Endothelial cell of umbilical vein (primary cell): ENCODE data around the gene TMTC1. TPM values are rescaled to one million over a fixed set of nuclear protein-coding genes. Genes with fewer than 3 reads are reported as not detected.

Source experiments
- BruUV-seq: library from RNA; stranded (reverse); fragments of 400-500 nt; replicated peaks from 2 replicates; lab custom pipeline; 2021; lab: Mats Ljungman, UMichigan
- CTCF ChIA-PET: fragments of 300-600, 350-600 bp; sonication (Branson Sonifier 250); formaldehyde crosslinking; loops from one replicate; lab custom pipeline; 2021; ENCODE audit warnings: antibody characterized with exemption, inconsistent platforms; lab: Charles Lee
- POLR2A ChIA-PET: fragments of 300-600, 350-600 bp; sonication (Branson Sonifier 250); formaldehyde crosslinking; loops from one replicate; lab custom pipeline; 2021; ENCODE audit warnings: antibody characterized with exemption, inconsistent platforms; lab: Charles Lee
- DNase-seq: peaks from one replicate; pipeline ENCODE4 v3.0.0-alpha.2; 2011; ENCODE audit warnings: low read depth, low spot score
- FAIRE-seq: peaks from 2 replicates; lab custom pipeline; 2011; peaks lifted over from hg19 to GRCh38; lab: Jason Lieb, UNC
- H2AFZ ChIP-seq: 2 replicates; pipeline ENCODE4 v1.6.0; 2012; ENCODE audit warnings: low read depth, low read length, control low read depth, inconsistent platforms
- H3K27ac ChIP-seq: 2 replicates; pipeline ENCODE4 v1.5.1; 2011; ENCODE audit warnings: low read depth, mild to moderate bottlenecking, control low read depth, low read length, moderate library complexity; ENCODE audit not compliant: insufficient read depth
- H3K27me3 ChIP-seq, 2 experiments: 2 replicates each; pipeline versions ENCODE4 v1.6.0 to v1.6.1; 2011; ENCODE audit warnings: low read length in 2 of 2, mixed read lengths in 1 of 2; ENCODE audit not compliant: control insufficient read depth in 2 of 2, insufficient read depth in 2 of 2
- H3K36me3 ChIP-seq, 2 experiments: 2 replicates in 1 of 2; 3 replicates in 1 of 2; pipeline ENCODE4 v1.5.1; 2011; ENCODE audit warnings: low read length in 2 of 2, mild to moderate bottlenecking in 1 of 2, moderate library complexity in 1 of 2; ENCODE audit not compliant: control insufficient read depth in 2 of 2, insufficient read depth in 2 of 2; ENCODE audit errors: extremely low read depth in 1 of 2
- H3K4me1 ChIP-seq: 3 replicates; pipeline ENCODE4 v1.5.1; 2011; ENCODE audit warnings: mild to moderate bottlenecking, low read length; ENCODE audit not compliant: control insufficient read depth, insufficient read depth; ENCODE audit errors: extremely low read depth
- H3K4me2 ChIP-seq: 2 replicates; pipeline ENCODE4 v1.6.1; 2011; ENCODE audit warnings: low read length, control low read depth, mixed read lengths; ENCODE audit not compliant: insufficient read depth
- H3K4me3 ChIP-seq, 3 experiments: fragments of 200-600 bp in 1 of 3; sonication (generic), shearing (Covaris generic) in 1 of 3; replicated peaks in 1 of 3; 2 replicates each; pipeline ENCODE4 v1.5.1; 2011 to 2016; ENCODE audit warnings: control low read depth in 3 of 3, low read length in 3 of 3, mild to moderate bottlenecking in 2 of 3, inconsistent platforms in 1 of 3, low read depth in 1 of 3, moderate library complexity in 1 of 3; ENCODE audit not compliant: insufficient read depth in 1 of 3
- H3K79me2 ChIP-seq: 2 replicates; pipeline ENCODE4 v1.6.0; 2012; ENCODE audit warnings: low read length, inconsistent platforms; ENCODE audit not compliant: control insufficient read depth, insufficient read depth
- H3K9ac ChIP-seq: replicated peaks from 2 replicates; pipeline ENCODE3; 2011; ENCODE audit warnings: low read length, control low read depth; ENCODE audit not compliant: insufficient read depth; ENCODE audit errors: extremely low read depth
- H3K9me1 ChIP-seq: replicated peaks from 3 replicates; pipeline ENCODE4 v1.6.0; 2011; ENCODE audit warnings: mild to moderate bottlenecking, low read length; ENCODE audit not compliant: control insufficient read depth, insufficient read depth; ENCODE audit errors: extremely low read depth
- H3K9me3 ChIP-seq: replicated peaks from 2 replicates; pipeline ENCODE4 v1.5.1; 2012; ENCODE audit warnings: low read length, inconsistent platforms; ENCODE audit not compliant: control insufficient read depth, insufficient read depth
- H4K20me1 ChIP-seq: replicated peaks from 2 replicates; pipeline ENCODE3; 2011; ENCODE audit warnings: mild to moderate bottlenecking, low read length; ENCODE audit not compliant: control insufficient read depth, insufficient read depth; ENCODE audit errors: extremely low read depth
- EZH2 ChIP-seq: IDR thresholded peaks from 2 replicates; pipeline ENCODE4 v1.6.1; 2012; ENCODE audit warnings: borderline replicate concordance, low read depth, mild to moderate bottlenecking, moderate library complexity, low read length, inconsistent platforms; ENCODE audit not compliant: severe bottlenecking
- FOS ChIP-seq: IDR thresholded peaks from 2 replicates; pipeline ENCODE4 v1.6.1; 2011; ENCODE audit warnings: mild to moderate bottlenecking, low read length, moderate library complexity, borderline replicate concordance; ENCODE audit not compliant: insufficient read depth
- GATA2 ChIP-seq: IDR thresholded peaks from 2 replicates; pipeline ENCODE4 v1.7.0; 2011; ENCODE audit warnings: low read depth, mild to moderate bottlenecking, moderate library complexity, mixed read lengths, low read length; ENCODE audit not compliant: insufficient read length, insufficient read depth
- JUN ChIP-seq: IDR thresholded peaks from 2 replicates; pipeline ENCODE4 v1.6.1; 2011; ENCODE audit warnings: borderline replicate concordance, low read depth; ENCODE audit not compliant: insufficient read length, insufficient read depth
- MYC ChIP-seq: IDR thresholded peaks from one replicate; pipeline ENCODE4 v1.6.1; 2011; ENCODE audit warnings: mild to moderate bottlenecking, low read depth, low read length
- POLR2A ChIP-seq: IDR thresholded peaks from 2 replicates; pipeline ENCODE4 v1.6.1; 2012; ENCODE audit warnings: low read depth, mild to moderate bottlenecking, control low read depth, low read length
- POLR2AphosphoS5 ChIP-seq: IDR thresholded peaks from 2 replicates; pipeline ENCODE4 v1.6.1; 2012; ENCODE audit warnings: low read depth, mild to moderate bottlenecking, control low read depth, low read length, moderate library complexity; ENCODE audit not compliant: insufficient read depth
- dilution Hi-C: fragments of 300-500 bp; cut with MboI; formaldehyde crosslinking; loops from one replicate; pipeline ENCODE4 v1.15.0; 2019; ENCODE audit warnings: low sequenced_read_pairs; ENCODE audit not compliant: extremely low pct_ligation_motif_present
- intact Hi-C: fragments of 100-400 bp; cut with micrococcal nuclease; formaldehyde crosslinking; loops from one replicate; pipeline ENCODE4 v1.10.0; 2022
- polyA plus RNA-seq, 4 experiments: library from polyadenylated mRNA; depleted of rRNA in 3 of 4; stranded (reverse) in 3 of 4; unstranded in 1 of 4; fragments of >200 nt; gene quantifications; 2 replicates each; pipeline versions ENCODE4 v1.2.1 to v1.2.3, GENCODE V29; 2011 to 2012; ENCODE audit warnings: missing spikeins in 1 of 4
- total RNA-seq: library from RNA; stranded (reverse); gene quantifications from 2 replicates; pipeline ENCODE4 v1.2.3, GENCODE V29; 2021
- TF ChIP-seq, protein P1 (sequence below), 2 donors: IDR thresholded peaks; 1 replicate in 1 of 2; 2 replicates in 1 of 2; pipeline ENCODE4 v1.5.1; 2011; ENCODE audit warnings: low read length in 2 of 2, mild to moderate bottlenecking in 2 of 2, moderate library complexity in 2 of 2, control low read depth in 1 of 2, inconsistent platforms in 1 of 2, low read depth in 1 of 2; ENCODE audit not compliant: insufficient read depth in 1 of 2; ENCODE audit errors: extremely low read depth in 1 of 2
- TF ChIP-seq, protein P2 (sequence below): IDR thresholded peaks from 2 replicates; pipeline ENCODE4 v1.6.1; 2011; ENCODE audit not compliant: insufficient read depth, insufficient read length

TMTC1 gene
- total and polyA plus RNA-seq, 2 donors (not counting 3 experiments of a cell fraction or from before 2014, with no cell fraction given), result 5.4 to 5.9 TPM

DNA sequence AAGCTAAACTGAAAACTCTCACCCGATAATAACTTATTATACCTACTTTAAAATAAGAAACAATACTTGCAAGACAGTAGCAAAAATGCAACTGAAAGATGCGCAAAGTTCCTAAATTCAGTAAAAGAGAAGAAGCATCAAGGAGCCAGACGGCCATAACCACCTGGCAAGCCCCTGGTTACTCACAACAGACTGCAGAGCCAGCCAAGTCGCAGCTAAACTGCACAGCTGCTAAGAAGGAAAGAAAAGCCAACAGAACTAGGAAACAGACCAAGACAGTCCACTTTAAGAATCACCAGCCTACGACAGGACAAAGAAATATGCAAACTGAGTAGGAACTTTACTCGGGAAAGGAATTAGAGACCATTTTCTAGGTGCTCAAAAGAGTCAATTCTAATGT is 127.9 kb downstream of the TMTC1 start:
- Histone ChIP-seq H3K4me3 (no peak overlapping the region), H3K4me2 (no peak overlapping the region), H3K4me1 (no peaks in the 10 kb centered on the region), H3K9me3 (no peaks in the 10 kb centered on the region), H3K9ac (no peak overlapping the region), H2AFZ (no peak overlapping the region), H3K79me2 (no peaks in the 10 kb centered on the region), H3K36me3 (no peaks in the 10 kb centered on the region), H3K27ac (no peak overlapping the region), H3K9me1 (no peaks in the 10 kb centered on the region), H3K27me3 (no peaks in the 10 kb centered on the region), H4K20me1 (no peaks in the 10 kb centered on the region)
- no TSS peak for BruUV-seq
- TF ChIP-seq FOS (no peak), JUN (no peak), EZH2 (no peak), POLR2A (no peak), POLR2AphosphoS5 (no peak), MYC (no peak), GATA2 (no peak)
- TF ChIP-seq, protein P1, sequence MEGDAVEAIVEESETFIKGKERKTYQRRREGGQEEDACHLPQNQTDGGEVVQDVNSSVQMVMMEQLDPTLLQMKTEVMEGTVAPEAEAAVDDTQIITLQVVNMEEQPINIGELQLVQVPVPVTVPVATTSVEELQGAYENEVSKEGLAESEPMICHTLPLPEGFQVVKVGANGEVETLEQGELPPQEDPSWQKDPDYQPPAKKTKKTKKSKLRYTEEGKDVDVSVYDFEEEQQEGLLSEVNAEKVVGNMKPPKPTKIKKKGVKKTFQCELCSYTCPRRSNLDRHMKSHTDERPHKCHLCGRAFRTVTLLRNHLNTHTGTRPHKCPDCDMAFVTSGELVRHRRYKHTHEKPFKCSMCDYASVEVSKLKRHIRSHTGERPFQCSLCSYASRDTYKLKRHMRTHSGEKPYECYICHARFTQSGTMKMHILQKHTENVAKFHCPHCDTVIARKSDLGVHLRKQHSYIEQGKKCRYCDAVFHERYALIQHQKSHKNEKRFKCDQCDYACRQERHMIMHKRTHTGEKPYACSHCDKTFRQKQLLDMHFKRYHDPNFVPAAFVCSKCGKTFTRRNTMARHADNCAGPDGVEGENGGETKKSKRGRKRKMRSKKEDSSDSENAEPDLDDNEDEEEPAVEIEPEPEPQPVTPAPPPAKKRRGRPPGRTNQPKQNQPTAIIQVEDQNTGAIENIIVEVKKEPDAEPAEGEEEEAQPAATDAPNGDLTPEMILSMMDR (IDR thresholded peaks at IDR 0.05; ENCODE audit: extremely low read depth in 1 of 2, insufficient read depth in 1 of 2, low read depth in 1 of 2, low read length in 2 of 2), result no peak
- TF ChIP-seq, protein P2, sequence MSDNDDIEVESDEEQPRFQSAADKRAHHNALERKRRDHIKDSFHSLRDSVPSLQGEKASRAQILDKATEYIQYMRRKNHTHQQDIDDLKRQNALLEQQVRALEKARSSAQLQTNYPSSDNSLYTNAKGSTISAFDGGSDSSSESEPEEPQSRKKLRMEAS, result no peak
- DNase-seq, result no peak
- POLR2A ChIA-PET, result no interaction called here
- intact Hi-C loops (no loop called here), dilution Hi-C loops (no loop called here)
- CTCF ChIA-PET, result interaction anchor here (1.1 to 2.1 kb wide), 2 partner anchors 9 to 104 kb away, joined by 3 to 5 read pairs; no protein-coding TSS in a partner anchor
- no peak for FAIRE-seq
